Gastroesophageal sphincter (tissue), 3 donors: ENCODE data around the gene ELL.

Source experiments
- POLR2A ChIP-seq, 2 donors: fragments of 450-650 bp; IDR thresholded peaks; one replicate each; pipeline ENCODE4 v1.6.1; 2017; ENCODE audit warnings: antibody characterized with exemption in 2 of 2, mild to moderate bottlenecking in 2 of 2, moderate library complexity in 1 of 2
- POLR2AphosphoS5 ChIP-seq: sonication (generic); formaldehyde crosslinking; IDR thresholded peaks from one replicate; pipeline ENCODE4 v1.6.1; 2017; ENCODE audit warnings: antibody characterized with exemption
- TF ChIP-seq, protein P1 (sequence below), 4 experiments: fragments of 200-600 bp in 2 of 4; fragments of 450-650 bp in 2 of 4; sonication (generic) in 1 of 4; IDR thresholded peaks; one replicate each; pipeline ENCODE4 v1.5.1; 2017 to 2019; ENCODE audit warnings: antibody characterized with exemption in 4 of 4, mild to moderate bottlenecking in 2 of 4, moderate library complexity in 2 of 4

- TF ChIP-seq POLR2A (IDR thresholded peaks at IDR 0.05) (no peak), POLR2AphosphoS5 (no peak)
- TF ChIP-seq, protein P1, sequence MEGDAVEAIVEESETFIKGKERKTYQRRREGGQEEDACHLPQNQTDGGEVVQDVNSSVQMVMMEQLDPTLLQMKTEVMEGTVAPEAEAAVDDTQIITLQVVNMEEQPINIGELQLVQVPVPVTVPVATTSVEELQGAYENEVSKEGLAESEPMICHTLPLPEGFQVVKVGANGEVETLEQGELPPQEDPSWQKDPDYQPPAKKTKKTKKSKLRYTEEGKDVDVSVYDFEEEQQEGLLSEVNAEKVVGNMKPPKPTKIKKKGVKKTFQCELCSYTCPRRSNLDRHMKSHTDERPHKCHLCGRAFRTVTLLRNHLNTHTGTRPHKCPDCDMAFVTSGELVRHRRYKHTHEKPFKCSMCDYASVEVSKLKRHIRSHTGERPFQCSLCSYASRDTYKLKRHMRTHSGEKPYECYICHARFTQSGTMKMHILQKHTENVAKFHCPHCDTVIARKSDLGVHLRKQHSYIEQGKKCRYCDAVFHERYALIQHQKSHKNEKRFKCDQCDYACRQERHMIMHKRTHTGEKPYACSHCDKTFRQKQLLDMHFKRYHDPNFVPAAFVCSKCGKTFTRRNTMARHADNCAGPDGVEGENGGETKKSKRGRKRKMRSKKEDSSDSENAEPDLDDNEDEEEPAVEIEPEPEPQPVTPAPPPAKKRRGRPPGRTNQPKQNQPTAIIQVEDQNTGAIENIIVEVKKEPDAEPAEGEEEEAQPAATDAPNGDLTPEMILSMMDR (IDR thresholded peaks at IDR 0.05) = no peak
Measured at GRCh38 chr19:18500376-18500775, 21.5 kb downstream of the ELL start.
